Psoas muscle (tissue), 8 donors: ENCODE data around the gene SSH2. TPM values are rescaled to one million over a fixed set of nuclear protein-coding genes. Genes with fewer than 3 reads are reported as not detected.
A peak's percentile ranks its signal among the peaks of the same experiment; 100 is the strongest.

ENCODE experiments used
- ATAC-seq, 4 donors: fragments of 200-7000 bp; cut with Tn5 transposase; one replicate each; pipeline ENCODE4 v1.9.1; 2020; ENCODE audit warnings: moderate library complexity in 3 of 4, mild to moderate bottlenecking in 2 of 4
- DNase-seq, 2 donors: peaks; one replicate each; pipeline ENCODE4 v3.0.0-alpha.2; 2020
- H3K27ac ChIP-seq: fragments of 200-600 bp; one replicate; pipeline ENCODE4 v1.8.0; 2022
- H3K27me3 ChIP-seq, 3 donors: fragments of 200-600 bp in 1 of 3; one replicate each; pipeline versions ENCODE4 v1.6.1 to v1.8.0; 2013 to 2022; ENCODE audit warnings: low read length in 2 of 3, mild to moderate bottlenecking in 2 of 3, moderate library complexity in 1 of 3; ENCODE audit not compliant: insufficient read depth in 3 of 3
- H3K36me3 ChIP-seq, 2 donors: fragments of 200-600 bp in 1 of 2; one replicate each; pipeline versions ENCODE4 v1.6.1 to v1.8.0; 2013 to 2022; ENCODE audit warnings: low read depth in 1 of 2, mild to moderate bottlenecking in 1 of 2, moderate library complexity in 1 of 2; ENCODE audit not compliant: insufficient read depth in 1 of 2
- H3K4me1 ChIP-seq: fragments of 200-600 bp; one replicate; pipeline ENCODE4 v1.8.0; 2022
- H3K4me3 ChIP-seq: fragments of 200-600 bp; one replicate; pipeline ENCODE4 v1.8.0; 2022; ENCODE audit warnings: mild to moderate bottlenecking
- H3K9me3 ChIP-seq: fragments of 200-600 bp; one replicate; pipeline ENCODE4 v1.8.0; 2022
- WGBS, 3 donors: extraction: QIAGEN DNeasy Blood & Tissue Kit; methylation state at CpG; one replicate each; pipeline versions ENCODE4 v1.1.6 to v1.1.7; 2013; 5-methylcytosine and 5-hydroxymethylcytosine counted together
- intact Hi-C, 2 donors: fragments of 100-400 bp; cut with DNase I; formaldehyde crosslinking; loops; one replicate each; pipeline versions ENCODE4 v1.11.0 to v1.14.2; 2022
- polyA plus RNA-seq, 3 donors: library from polyadenylated mRNA; stranded (reverse); fragments of 200-250 nt; gene quantifications; one replicate each; pipeline ENCODE4 v1.2.3, GENCODE V29; 2013
- total RNA-seq, 4 donors: library from RNA; stranded (reverse); fragmentation: NEBNext Ultra II Directional in 2 of 4; extraction: Animal tissue kit (Norgen Biotek cat#: 25700) in 2 of 4; gene quantifications; one replicate each; pipeline versions ENCODE4 v1.2.1 to v1.2.4, GENCODE V29; 2021 to 2023
- TF ChIP-seq, protein P1 (sequence below): fragments of 200-600 bp; IDR thresholded peaks from one replicate; pipeline ENCODE4 v1.8.0; 2022; ENCODE audit warnings: antibody characterized with exemption
- donor health status: healthy with polysubstance abuse.
- donor health status: DM: no; HTN: no; CAD: no; lungs with moderate emphysema.
- donor health status: Bipolar disorder and iron deficiency.
- donor health status: healthy.
- donor health status: DM: yes; HTN: yes; CAD: no.
- donor health status: DM: no; HTN: no; CAD: no.
- donor health status: DM: no; HTN: no; CAD: no.
- donor health status: DM: yes; HTN: yes; CAD: no.

The SSH2 gene
- total and polyA plus RNA-seq, 7 donors: 28.0 to 168 (median 107) TPM

DNA sequence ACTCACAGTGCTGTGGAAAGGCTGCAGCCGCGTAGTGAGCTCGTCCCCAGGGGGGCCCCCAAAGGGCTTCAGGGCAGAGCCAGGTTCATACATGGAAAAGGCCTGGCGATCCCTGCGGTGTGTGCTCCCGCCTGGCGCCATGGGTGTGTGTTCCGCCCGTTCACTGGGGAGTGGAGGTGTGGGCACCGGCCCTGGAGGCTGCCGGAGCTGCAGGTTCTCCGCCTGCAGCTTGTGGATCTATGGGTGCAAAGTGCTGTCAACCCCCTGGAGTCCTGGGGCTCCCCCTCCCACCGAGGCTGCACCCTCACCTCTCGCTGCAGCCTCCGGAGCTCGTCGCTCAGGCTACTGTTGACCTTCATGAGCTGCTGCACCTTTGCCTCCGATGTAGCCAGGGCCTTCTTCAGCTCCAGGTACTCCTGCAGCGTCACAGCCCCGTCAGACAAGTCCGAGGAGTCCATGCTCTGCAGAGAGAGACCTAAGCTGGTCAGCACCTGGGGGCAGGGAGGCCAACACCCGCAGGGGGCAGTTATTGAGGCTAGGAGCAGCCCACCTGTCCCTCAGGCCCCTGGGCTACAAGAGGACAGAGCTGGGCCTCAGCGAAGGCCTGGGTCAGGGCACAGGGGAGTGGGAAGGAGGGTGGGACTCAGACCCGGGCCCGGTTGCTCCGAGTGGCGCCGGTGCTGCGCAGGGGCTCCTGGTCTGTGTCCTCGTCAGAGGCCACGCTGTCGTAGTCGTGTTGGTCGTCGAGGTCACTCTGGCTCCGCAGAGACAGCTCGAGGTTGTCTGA, 353.6 kb downstream of the SSH2 start:
- H3K9me3 ChIP-seq: no peaks in the 10 kb centered on the region
- peaks cover 16% of the 10 kb centered on the region for H3K4me1 ChIP-seq
- no peak for ATAC-seq
- no peak overlapping the region for H3K27ac ChIP-seq
- DNase-seq: peak in 1 of 2 donors; percentile 50
- no peak overlapping the region for H3K4me3 ChIP-seq
- H3K36me3 ChIP-seq: peaks cover 0 to 81% of the 10 kb centered on the region in 2 donors
- H3K27me3 ChIP-seq: no peaks in the 10 kb centered on the region
- WGBS, 3 donors: 86 to 90% (median 90%) methylated on average over 36 to 37 of the region's 37 CpGs
- intact Hi-C loops: no loop called here
- TF ChIP-seq, protein P1, sequence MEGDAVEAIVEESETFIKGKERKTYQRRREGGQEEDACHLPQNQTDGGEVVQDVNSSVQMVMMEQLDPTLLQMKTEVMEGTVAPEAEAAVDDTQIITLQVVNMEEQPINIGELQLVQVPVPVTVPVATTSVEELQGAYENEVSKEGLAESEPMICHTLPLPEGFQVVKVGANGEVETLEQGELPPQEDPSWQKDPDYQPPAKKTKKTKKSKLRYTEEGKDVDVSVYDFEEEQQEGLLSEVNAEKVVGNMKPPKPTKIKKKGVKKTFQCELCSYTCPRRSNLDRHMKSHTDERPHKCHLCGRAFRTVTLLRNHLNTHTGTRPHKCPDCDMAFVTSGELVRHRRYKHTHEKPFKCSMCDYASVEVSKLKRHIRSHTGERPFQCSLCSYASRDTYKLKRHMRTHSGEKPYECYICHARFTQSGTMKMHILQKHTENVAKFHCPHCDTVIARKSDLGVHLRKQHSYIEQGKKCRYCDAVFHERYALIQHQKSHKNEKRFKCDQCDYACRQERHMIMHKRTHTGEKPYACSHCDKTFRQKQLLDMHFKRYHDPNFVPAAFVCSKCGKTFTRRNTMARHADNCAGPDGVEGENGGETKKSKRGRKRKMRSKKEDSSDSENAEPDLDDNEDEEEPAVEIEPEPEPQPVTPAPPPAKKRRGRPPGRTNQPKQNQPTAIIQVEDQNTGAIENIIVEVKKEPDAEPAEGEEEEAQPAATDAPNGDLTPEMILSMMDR: no peak

Other genes starting within 250 kb of the SSH2 start
- under 1 TPM in 1 of 4 donors, not detected in 3; 0.67 TPM for gene EFCAB5, start 11.4 kb upstream of the SSH2 start, total RNA-seq
- under 1 TPM in 2 of 3 donors, not detected in 1; 0.10 to 0.17 TPM for gene EFCAB5, start 11.4 kb upstream of the SSH2 start, polyA plus RNA-seq
- gene NSRP1, start 186.6 kb upstream of the SSH2 start, total RNA-seq: 10 to 100 TPM; 13.6 to 25.9 (median 21.6) TPM
- gene NSRP1, start 186.6 kb upstream of the SSH2 start, polyA plus RNA-seq: 10 to 100 TPM; 15.3 to 32.7 (median 19.3) TPM